ENCODE results near the gene TNK2.

DNA sequence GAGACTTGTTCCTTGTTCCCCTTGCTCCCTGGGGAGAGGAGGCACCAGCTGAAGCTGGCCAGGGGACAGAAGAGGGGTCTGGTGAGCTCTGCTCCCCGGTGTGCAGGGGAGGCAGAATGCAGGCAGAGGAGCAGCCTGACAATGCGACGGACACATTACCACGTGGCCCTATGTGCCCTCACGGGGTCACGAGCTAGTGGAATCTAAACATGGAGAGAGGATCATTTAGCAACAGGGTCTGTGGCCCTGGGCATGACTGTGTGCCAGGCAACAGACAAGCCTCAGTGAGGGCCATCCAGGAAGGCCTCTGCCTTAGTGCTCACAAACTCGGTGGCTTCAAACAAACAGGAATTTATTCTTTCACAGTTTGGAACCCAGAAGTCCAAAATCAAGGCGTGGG is 88.2 kb downstream of the TNK2 start:
- TF ChIP-seq ZNF780A (CRISPR knock-in tag; IDR thresholded peaks at IDR 0.05) (no peak), ISX (CRISPR knock-in tag; conservative IDR thresholded peaks at IDR 0.05) (no peak), ZNF563 (CRISPR knock-in tag; IDR thresholded peaks at IDR 0.05) (no peak), ZNF891 (CRISPR knock-in tag; IDR thresholded peaks at IDR 0.05) (no peak), KLF16 (CRISPR knock-in tag; IDR thresholded peaks at IDR 0.05) (no peak), YEATS2 (CRISPR knock-in tag; IDR thresholded peaks at IDR 0.05; ENCODE audit: borderline replicate concordance) (no peak), ELF1 (CRISPR knock-in tag; IDR thresholded peaks at IDR 0.05) (no peak), ZFX (CRISPR knock-in tag; IDR thresholded peaks at IDR 0.05; ENCODE audit: low read depth) (no peak)
- TF ChIP-seq, protein P1, sequence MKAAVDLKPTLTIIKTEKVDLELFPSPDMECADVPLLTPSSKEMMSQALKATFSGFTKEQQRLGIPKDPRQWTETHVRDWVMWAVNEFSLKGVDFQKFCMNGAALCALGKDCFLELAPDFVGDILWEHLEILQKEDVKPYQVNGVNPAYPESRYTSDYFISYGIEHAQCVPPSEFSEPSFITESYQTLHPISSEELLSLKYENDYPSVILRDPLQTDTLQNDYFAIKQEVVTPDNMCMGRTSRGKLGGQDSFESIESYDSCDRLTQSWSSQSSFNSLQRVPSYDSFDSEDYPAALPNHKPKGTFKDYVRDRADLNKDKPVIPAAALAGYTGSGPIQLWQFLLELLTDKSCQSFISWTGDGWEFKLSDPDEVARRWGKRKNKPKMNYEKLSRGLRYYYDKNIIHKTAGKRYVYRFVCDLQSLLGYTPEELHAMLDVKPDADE (CRISPR knock-in tag; IDR thresholded peaks at IDR 0.05) = no peak
